ENCODE data around the gene RAB6B. TPM values are rescaled to one million over a fixed set of nuclear protein-coding genes. Genes with fewer than 3 reads are reported as not detected.

Gene RAB6B
- total RNA-seq, 1 experiment from 2014 or later, result 18.0 TPM

GRCh38 chr3:133866141-133866540 lies 29.5 kb downstream of the RAB6B start:
- Mint-ChIP-seq H3K36me3 (no peaks in the 10 kb centered on the region), H3K9me3 (no peaks in the 10 kb centered on the region), H3K27me3 (ENCODE audit: low read depth) (no peaks in the 10 kb centered on the region), H3K4me3 (no peak overlapping the region), H3K4me1 (peaks cover 9% of the 10 kb centered on the region; the same call in 1 of the 2 replicates), H3K27ac (no peak overlapping the region)
- CTCF ChIA-PET, result interaction anchor here (1.5 to 1.8 kb wide), 2 partner anchors 15 to 28 kb away, joined by 3 to 6 read pairs; no protein-coding TSS in a partner anchor
- POLR2A ChIA-PET, result no interaction called here
- DNase-seq (ENCODE audit: low spot score), result no peak
- TF ChIP-seq NR3C1 (CRISPR knock-in tag; conservative IDR thresholded peaks at IDR 0.05; ENCODE audit: low read depth) (no peak), SMAD3 (CRISPR knock-in tag; IDR thresholded peaks at IDR 0.05; ENCODE audit: borderline replicate concordance) (no peak), USF1 (CRISPR knock-in tag; IDR thresholded peaks at IDR 0.05) (no peak), ZBTB43 (CRISPR knock-in tag; IDR thresholded peaks at IDR 0.05) (no peak), PREB (CRISPR knock-in tag; IDR thresholded peaks at IDR 0.05; ENCODE audit: borderline replicate concordance) (no peak), FOXP1 (CRISPR knock-in tag; IDR thresholded peaks at IDR 0.05; ENCODE audit: borderline replicate concordance) (no peak), RORB (CRISPR knock-in tag; IDR thresholded peaks at IDR 0.05) (no peak), JAZF1 (CRISPR knock-in tag; IDR thresholded peaks at IDR 0.05) (no peak), TCF7 (CRISPR knock-in tag; IDR thresholded peaks at IDR 0.05; ENCODE audit: low read depth) (no peak), AR (CRISPR knock-in tag; IDR thresholded peaks at IDR 0.05) (no peak), MAX (CRISPR knock-in tag; IDR thresholded peaks at IDR 0.05) (no peak), AFF4 (CRISPR knock-in tag; IDR thresholded peaks at IDR 0.05; ENCODE audit: borderline replicate concordance) (no peak), CREM (CRISPR knock-in tag; IDR thresholded peaks at IDR 0.05) (no peak), SP1 (CRISPR knock-in tag; conservative IDR thresholded peaks at IDR 0.05) (no peak), ZNF263 (CRISPR knock-in tag; IDR thresholded peaks at IDR 0.05; ENCODE audit: low read depth) (no peak), NFYB (CRISPR knock-in tag; conservative IDR thresholded peaks at IDR 0.05; ENCODE audit: low read depth) (no peak), CDX4 (CRISPR knock-in tag; IDR thresholded peaks at IDR 0.05; ENCODE audit: borderline replicate concordance) (no peak)
- ATAC-seq, result no peak
